HepG2 (cell line): ENCODE results near the gene TAF1D.

Source experiments
- ATF2 ChIP-seq: sonication (generic); formaldehyde crosslinking; IDR thresholded peaks from 2 replicates; pipeline ENCODE4 v1.4.0; 2020; ENCODE audit warnings: missing genetic modification reagents
- BHLHE40 ChIP-seq: IDR thresholded peaks from 2 replicates; pipeline ENCODE4 v1.6.1; 2011; ENCODE audit warnings: low read length, improper control_type of control experiment
- CTCF ChIP-seq: sonication (generic); formaldehyde crosslinking; IDR thresholded peaks from 2 replicates; pipeline ENCODE4 v1.5.0; 2020; ENCODE audit warnings: mild to moderate bottlenecking, missing genetic modification reagents, moderate library complexity
- DPF2 ChIP-seq: sonication (generic); formaldehyde crosslinking; IDR thresholded peaks from 2 replicates; pipeline ENCODE4 v1.4.0; 2020; ENCODE audit warnings: mild to moderate bottlenecking, low read depth, missing genetic modification reagents, borderline replicate concordance
- E2F1 ChIP-seq: sonication (generic); formaldehyde crosslinking; IDR thresholded peaks from 2 replicates; pipeline ENCODE4 v1.5.0; 2020; ENCODE audit warnings: missing genetic modification reagents
- HCFC1 ChIP-seq: fragments of 150-350 bp; IDR thresholded peaks from 2 replicates; pipeline ENCODE4 v1.6.1; 2014; ENCODE audit warnings: low read depth, low read length
- NFIC ChIP-seq: IDR thresholded peaks from 2 replicates; pipeline ENCODE4 v1.6.1; 2012; ENCODE audit warnings: mild to moderate bottlenecking, low read length, inconsistent platforms
- PBX3 ChIP-seq: sonication (generic); formaldehyde crosslinking; IDR thresholded peaks from 2 replicates; pipeline ENCODE4 v1.8.1; 2023; ENCODE audit warnings: missing genetic modification reagents, inconsistent platforms, borderline replicate concordance
- RBM22 ChIP-seq: fragments of 200-400 bp; formaldehyde crosslinking; optimal IDR thresholded peaks from 2 replicates; pipeline ENCODE3; 2017; ENCODE audit warnings: mild to moderate bottlenecking, low read length, moderate library complexity
- SP4 ChIP-seq: sonication (generic); formaldehyde crosslinking; IDR thresholded peaks from 2 replicates; pipeline ENCODE4 v1.8.1; 2023; ENCODE audit warnings: mild to moderate bottlenecking, missing genetic modification reagents
- SRF ChIP-seq: IDR thresholded peaks from 2 replicates; pipeline ENCODE4 v1.6.1; 2011; ENCODE audit warnings: mild to moderate bottlenecking, low read depth, low read length, moderate library complexity
- TOPORS ChIP-seq: sonication (generic); formaldehyde crosslinking; IDR thresholded peaks from 2 replicates; pipeline ENCODE4 v1.8.0; 2023; ENCODE audit warnings: mild to moderate bottlenecking, missing genetic modification reagents
- ZNF484 ChIP-seq: sonication (generic); formaldehyde crosslinking; IDR thresholded peaks from 2 replicates; pipeline ENCODE4 v1.5.1; 2020; ENCODE audit warnings: mild to moderate bottlenecking, low read depth, missing genetic modification reagents, borderline replicate concordance
- ZNF670 ChIP-seq: sonication (generic); formaldehyde crosslinking; IDR thresholded peaks from 2 replicates; pipeline ENCODE4 v1.8.0; 2022; ENCODE audit warnings: mild to moderate bottlenecking, missing genetic modification reagents, borderline replicate concordance

GRCh38 chr11:93783362-93783761 is 42.1 kb upstream of the TAF1D start:
- TF ChIP-seq TOPORS (CRISPR knock-in tag) (no peak), SP4 (CRISPR knock-in tag) (no peak), HCFC1 (no peak), RBM22 (no peak), SRF (no peak), ATF2 (no peak), E2F1 (CRISPR knock-in tag) (no peak), DPF2 (CRISPR knock-in tag) (no peak), BHLHE40 (no peak), PBX3 (CRISPR knock-in tag) (no peak), CTCF (CRISPR knock-in tag) (no peak), NFIC (no peak), ZNF670 (CRISPR knock-in tag) (no peak), ZNF484 (CRISPR knock-in tag) (no peak)
